Gastrocnemius medialis (tissue), 4 donors: Measurements from ENCODE around the gene EFS. TPM values are rescaled to one million over a fixed set of nuclear protein-coding genes. Genes with fewer than 3 reads are reported as not detected.

ENCODE experiments used
- ATAC-seq, 2 donors: fragments of 150-250 bp; one replicate each; pipeline ENCODE4 v1.9.1; 2016
- DNase-seq, 2 donors: peaks; one replicate each; pipeline ENCODE4 v3.0.0-alpha.2; 2019
- H3K27ac ChIP-seq, 4 donors: fragments of 200-600 bp; sonication (generic); 1 replicate in 1 of 4; 2 replicates in 3 of 4; pipeline ENCODE4 v1.5.1; 2016 to 2018; ENCODE audit warnings: mild to moderate bottlenecking in 2 of 4, moderate library complexity in 1 of 4
- H3K27me3 ChIP-seq, 3 donors: fragments of 200-600 bp; sonication (generic) in 2 of 3; 1 replicate in 1 of 3; 2 replicates in 2 of 3; pipeline versions ENCODE4 v1.5.1 to v1.6.0; 2016 to 2019; ENCODE audit warnings: mild to moderate bottlenecking in 1 of 3, moderate library complexity in 1 of 3
- H3K36me3 ChIP-seq, 2 donors: fragments of 200-600 bp; sonication (generic) in 1 of 2; one replicate each; pipeline ENCODE4 v1.5.1; 2017 to 2018
- H3K4me1 ChIP-seq, 2 donors: fragments of 200-600 bp; sonication (generic) in 1 of 2; one replicate each; pipeline ENCODE4 v1.5.1; 2016 to 2017; ENCODE audit warnings: mild to moderate bottlenecking in 2 of 2
- H3K4me3 ChIP-seq, 4 donors: fragments of 200-600 bp; sonication (generic) in 3 of 4; 1 replicate in 1 of 4; 2 replicates in 3 of 4; pipeline ENCODE4 v1.5.1; 2016 to 2019; ENCODE audit warnings: mild to moderate bottlenecking in 2 of 4
- H3K9me3 ChIP-seq, 3 donors: fragments of 200-600 bp; sonication (generic) in 2 of 3; 1 replicate in 1 of 3; 2 replicates in 2 of 3; pipeline ENCODE4 v1.5.1; 2016 to 2019
- POLR2A ChIP-seq, 2 donors: fragments of 450-650 bp; IDR thresholded peaks; one replicate each; pipeline ENCODE4 v1.6.1; 2017; ENCODE audit warnings: antibody characterized with exemption in 2 of 2, mild to moderate bottlenecking in 2 of 2, moderate library complexity in 2 of 2
- in situ Hi-C, 4 donors: fragments of 200-750 bp; cut with MboI; loops; one replicate each; pipeline versions ENCODE4 v1.15.0 to v1.8.0; 2017; ENCODE audit warnings: low sequenced_read_pairs in 4 of 4
- intact Hi-C: fragments of 100-400 bp; cut with DNase I; formaldehyde crosslinking; loops from one replicate; pipeline ENCODE4 v1.15.1; 2023; ENCODE audit warnings: low total_unique reads
- total RNA-seq, 4 donors: library from RNA; depleted of rRNA; stranded (reverse); fragments of >200 nt; gene quantifications; one replicate each; pipeline versions ENCODE4 v1.1.0 to v1.2.3, GENCODE V29; 2016
- TF ChIP-seq, protein P1 (sequence below), 5 experiments: fragments of 450-650 bp in 3 of 5; fragments of 200-600 bp in 2 of 5; sonication (generic) in 2 of 5; IDR thresholded peaks in 4 of 5; conservative IDR thresholded peaks in 1 of 5; 1 replicate in 4 of 5; 2 replicates in 1 of 5; pipeline ENCODE4 v1.5.1; 2016 to 2019; ENCODE audit warnings: antibody characterized with exemption in 5 of 5, mild to moderate bottlenecking in 3 of 5, moderate library complexity in 3 of 5

EFS gene
- total RNA-seq, 4 donors from 2014 or later = 0.31 to 4.1 (median 1.6) TPM

DNA sequence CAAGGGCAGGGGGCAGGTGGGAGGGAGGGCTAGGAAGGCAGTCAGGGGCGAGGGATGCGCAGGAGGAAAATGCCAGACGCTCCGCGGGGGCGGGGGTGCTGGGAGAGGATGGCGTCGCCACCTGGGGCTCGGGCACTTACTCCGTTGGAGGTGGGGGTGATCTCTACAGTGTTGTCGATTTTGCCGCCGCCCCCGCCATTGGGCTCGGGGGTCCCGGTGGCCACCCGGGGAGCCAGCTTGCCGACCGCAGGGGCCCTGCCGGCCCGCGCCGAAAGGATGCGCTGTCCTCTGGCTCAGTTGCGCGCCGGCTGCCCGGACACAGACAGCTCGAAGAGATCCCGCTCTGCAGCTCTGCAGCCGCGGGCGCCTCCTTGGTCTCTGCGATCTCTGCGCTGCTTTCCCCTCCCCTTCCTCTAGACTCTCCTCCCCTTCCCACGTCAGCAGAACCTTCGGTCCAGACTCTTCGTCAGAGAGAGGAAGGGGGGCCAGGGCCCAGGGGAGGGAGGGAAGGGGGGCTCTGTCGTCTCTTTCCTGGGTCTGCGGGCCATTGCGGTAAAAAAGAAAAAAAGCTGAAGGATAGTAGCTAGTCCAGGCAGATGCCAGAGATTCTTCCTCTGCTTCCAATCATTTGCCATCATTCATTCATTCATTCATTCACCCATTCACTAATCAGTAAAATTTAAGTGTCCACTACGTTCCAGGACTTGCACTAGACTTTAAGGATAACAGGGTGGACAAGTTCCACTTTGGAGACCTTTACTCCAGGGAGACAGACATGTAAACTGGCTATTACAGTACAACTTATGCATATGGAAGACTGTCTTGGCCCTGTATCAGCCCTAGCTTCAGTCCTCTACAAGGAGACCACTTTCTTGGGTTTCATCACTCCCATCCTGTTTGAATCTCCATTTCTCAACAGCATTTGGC is 12.2 kb downstream of the EFS start, which contains the start of gene SLC22A17:
Gene SLC22A17 (minus strand): TSS at position 382 of the 927 bp plus-strand sequence.
- DNase-seq (no peak), ATAC-seq (peak; percentile 52 to 72)
- peaks cover 24 to 27% (median 26%) of the 10 kb centered on the region in 3 donors for H3K27me3 ChIP-seq
- H3K4me1 ChIP-seq = peaks cover 0 to 15% of the 10 kb centered on the region in 2 donors
- intact Hi-C loops (no loop called here), in situ Hi-C loops (no loop called here)
- no peaks in the 10 kb centered on the region for H3K9me3 ChIP-seq
- no peak within 1 kb of the TSS for H3K27ac ChIP-seq
- no peaks in the 10 kb centered on the region for H3K36me3 ChIP-seq
- TF ChIP-seq POLR2A (IDR thresholded peaks at IDR 0.05) = peak in 1 of 2 donors; percentile 58
- TF ChIP-seq, protein P1, sequence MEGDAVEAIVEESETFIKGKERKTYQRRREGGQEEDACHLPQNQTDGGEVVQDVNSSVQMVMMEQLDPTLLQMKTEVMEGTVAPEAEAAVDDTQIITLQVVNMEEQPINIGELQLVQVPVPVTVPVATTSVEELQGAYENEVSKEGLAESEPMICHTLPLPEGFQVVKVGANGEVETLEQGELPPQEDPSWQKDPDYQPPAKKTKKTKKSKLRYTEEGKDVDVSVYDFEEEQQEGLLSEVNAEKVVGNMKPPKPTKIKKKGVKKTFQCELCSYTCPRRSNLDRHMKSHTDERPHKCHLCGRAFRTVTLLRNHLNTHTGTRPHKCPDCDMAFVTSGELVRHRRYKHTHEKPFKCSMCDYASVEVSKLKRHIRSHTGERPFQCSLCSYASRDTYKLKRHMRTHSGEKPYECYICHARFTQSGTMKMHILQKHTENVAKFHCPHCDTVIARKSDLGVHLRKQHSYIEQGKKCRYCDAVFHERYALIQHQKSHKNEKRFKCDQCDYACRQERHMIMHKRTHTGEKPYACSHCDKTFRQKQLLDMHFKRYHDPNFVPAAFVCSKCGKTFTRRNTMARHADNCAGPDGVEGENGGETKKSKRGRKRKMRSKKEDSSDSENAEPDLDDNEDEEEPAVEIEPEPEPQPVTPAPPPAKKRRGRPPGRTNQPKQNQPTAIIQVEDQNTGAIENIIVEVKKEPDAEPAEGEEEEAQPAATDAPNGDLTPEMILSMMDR (IDR thresholded peaks at IDR 0.05 in 4 of 5, conservative IDR thresholded peaks at IDR 0.05 in 1 of 5) = peak in 1 of 5 experiments; percentile 28
- peak within 1 kb of the TSS; percentile 49 to 59 (median 54) for H3K4me3 ChIP-seq

DNA sequence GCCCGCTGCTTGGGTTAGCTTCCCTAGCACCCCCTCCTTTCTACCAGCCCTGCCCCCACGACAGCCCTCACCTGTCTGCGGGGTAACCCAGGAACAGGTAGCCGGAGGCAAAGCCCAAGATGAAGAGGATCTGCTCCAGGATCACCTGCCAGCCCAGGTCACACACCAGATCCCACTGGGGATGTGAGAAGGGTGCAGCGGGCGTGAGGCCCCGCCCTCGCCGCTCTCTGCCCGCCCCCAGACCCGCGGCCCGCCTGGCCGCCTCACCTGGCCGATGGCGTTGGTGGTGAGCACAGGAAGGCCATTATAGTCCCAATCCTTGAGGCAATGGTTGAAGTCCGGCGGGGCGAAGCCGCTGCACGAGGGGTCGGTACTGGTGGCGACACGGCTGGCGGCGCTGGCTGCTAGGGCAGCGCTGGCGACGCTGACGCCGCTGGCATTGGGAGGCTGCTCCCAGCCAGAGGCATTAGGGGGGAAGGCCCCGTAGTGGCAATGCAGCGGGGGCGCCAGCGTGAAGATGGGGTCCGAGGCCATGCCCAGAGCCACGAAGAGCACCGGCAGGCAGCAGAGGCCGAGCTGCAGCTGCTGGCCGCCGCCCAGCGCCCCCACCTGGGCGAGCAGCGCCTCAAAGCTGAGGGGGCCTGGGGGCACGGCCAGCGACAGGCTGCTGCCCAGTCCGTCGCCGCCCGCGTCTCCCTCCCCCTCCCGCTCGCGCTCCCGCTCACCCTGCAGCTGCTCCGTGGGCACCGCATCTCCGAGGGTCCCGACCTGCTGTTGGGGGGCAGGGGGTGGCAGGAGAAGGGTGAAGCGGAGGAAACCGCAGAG is 13.1 kb downstream of the EFS start:
- intact Hi-C loops (no loop called here), in situ Hi-C loops (no loop called here)
- H3K4me3 ChIP-seq = peak overlapping the region; percentile 49 to 59 (median 54)
- no peak overlapping the region for H3K27ac ChIP-seq
- no peak for ATAC-seq
- peaks cover 24 to 27% (median 26%) of the 10 kb centered on the region in 3 donors for H3K27me3 ChIP-seq
- no peak for TF ChIP-seq POLR2A (IDR thresholded peaks at IDR 0.05)
- TF ChIP-seq, protein P1 (IDR thresholded peaks at IDR 0.05 in 4 of 5, conservative IDR thresholded peaks at IDR 0.05 in 1 of 5) = no peak
- peaks cover 0 to 15% of the 10 kb centered on the region in 2 donors for H3K4me1 ChIP-seq
- H3K36me3 ChIP-seq = no peaks in the 10 kb centered on the region
- no peaks in the 10 kb centered on the region for H3K9me3 ChIP-seq
- DNase-seq = no peak

DNA sequence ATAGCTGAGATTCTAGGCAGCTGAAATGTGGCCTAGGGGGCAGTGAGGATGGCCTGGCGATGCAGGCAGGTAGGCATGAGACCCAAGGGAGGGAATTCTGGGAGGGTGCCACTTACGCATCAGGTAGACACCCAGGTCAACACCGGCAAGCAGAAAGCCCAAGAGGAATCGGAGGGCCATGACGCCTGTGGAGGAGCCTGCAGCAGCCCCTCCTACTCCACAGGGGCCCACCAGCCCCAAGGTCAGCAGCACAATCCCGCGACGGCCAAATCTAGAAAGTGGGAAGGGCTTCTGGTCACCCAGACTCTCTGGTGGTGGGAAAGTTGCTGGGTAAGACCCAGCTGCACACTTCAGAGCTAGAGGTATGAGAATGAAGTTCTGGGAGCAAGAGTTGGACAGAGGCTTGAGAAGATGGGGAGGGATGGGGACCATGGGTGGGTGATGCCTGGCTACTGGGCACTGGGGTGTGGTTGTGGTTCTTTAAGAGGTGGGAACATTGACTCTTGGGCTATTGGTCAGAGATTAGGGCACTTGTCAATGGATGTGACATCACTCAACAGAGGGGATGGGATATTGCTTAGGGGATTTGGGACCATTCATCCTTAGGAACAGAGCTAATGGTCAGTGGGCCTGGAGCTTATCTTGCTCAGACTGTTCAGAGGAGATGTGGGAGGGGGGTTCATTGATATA is 15.7 kb downstream of the EFS start:
- Histone ChIP-seq H3K4me3 (no peak overlapping the region), H3K9me3 (no peaks in the 10 kb centered on the region), H3K36me3 (no peaks in the 10 kb centered on the region), H3K4me1 (peaks cover 0 to 15% of the 10 kb centered on the region in 2 donors), H3K27ac (no peak overlapping the region), H3K27me3 (peaks cover 21 to 27% (median 25%) of the 10 kb centered on the region in 3 donors)
- ATAC-seq (no peak), DNase-seq (no peak)
- TF ChIP-seq, protein P1 (IDR thresholded peaks at IDR 0.05 in 4 of 5, conservative IDR thresholded peaks at IDR 0.05 in 1 of 5) = no peak
- no peak for TF ChIP-seq POLR2A (IDR thresholded peaks at IDR 0.05)
- intact Hi-C loops = no loop called here
- in situ Hi-C loops = loop anchor here in 1 of 4 donors (25.0 kb wide), 1 partner anchor 213 kb away; the partner anchor contains the start of genes AP1G2, THTPA and ZFHX2

- intact Hi-C loops = no loop called here
- Histone ChIP-seq H3K4me3 (no peak overlapping the region), H3K36me3 (no peaks in the 10 kb centered on the region), H3K27me3 (peaks cover 17 to 24% (median 20%) of the 10 kb centered on the region in 3 donors), H3K27ac (no peak overlapping the region), H3K9me3 (no peaks in the 10 kb centered on the region), H3K4me1 (peaks cover 0 to 15% of the 10 kb centered on the region in 2 donors)
- in situ Hi-C loops = loop anchor here in 1 of 4 donors (25.0 kb wide), 1 partner anchor 214 kb away; the partner anchor contains the start of genes AP1G2, THTPA and ZFHX2
- TF ChIP-seq POLR2A (IDR thresholded peaks at IDR 0.05) = no peak
- TF ChIP-seq, protein P1 (IDR thresholded peaks at IDR 0.05 in 4 of 5, conservative IDR thresholded peaks at IDR 0.05 in 1 of 5) = no peak
- no peak for DNase-seq
- no peak for ATAC-seq
Measured at GRCh38 chr14:23348297-23348655, 16.7 kb downstream of the EFS start.
